Subcutaneous abdominal adipose tissue (tissue), 5 donors: ENCODE data around the gene IPO13.

Source experiments
- H3K27ac ChIP-seq: one replicate; pipeline ENCODE4 v1.7.0; 2013; ENCODE audit warnings: low read depth, mild to moderate bottlenecking, inconsistent platforms, low read length, moderate library complexity
- H3K27me3 ChIP-seq, 5 donors: one replicate each; pipeline ENCODE4 v1.7.0; 2013; ENCODE audit warnings: low read length in 5 of 5, inconsistent platforms in 1 of 5; ENCODE audit not compliant: control insufficient read depth in 5 of 5, insufficient read depth in 4 of 5
- H3K36me3 ChIP-seq, 5 donors: one replicate each; pipeline ENCODE4 v1.7.0; 2013; ENCODE audit warnings: low read length in 5 of 5; ENCODE audit not compliant: control insufficient read depth in 5 of 5, insufficient read depth in 5 of 5
- H3K4me1 ChIP-seq, 5 donors: one replicate each; pipeline ENCODE4 v1.7.0; 2013; ENCODE audit warnings: low read length in 5 of 5, mild to moderate bottlenecking in 3 of 5, moderate library complexity in 1 of 5; ENCODE audit not compliant: control insufficient read depth in 5 of 5, insufficient read depth in 5 of 5
- H3K4me3 ChIP-seq, 5 donors: one replicate each; pipeline ENCODE4 v1.7.0; 2013; ENCODE audit warnings: low read length in 5 of 5, low read depth in 1 of 5
- H3K9ac ChIP-seq, 5 donors: one replicate each; pipeline ENCODE4 v1.7.0; 2013; ENCODE audit warnings: low read length in 5 of 5, mild to moderate bottlenecking in 4 of 5, moderate library complexity in 3 of 5
- H3K9me3 ChIP-seq, 5 donors: one replicate each; pipeline ENCODE4 v1.7.0; 2013; ENCODE audit warnings: low read length in 5 of 5; ENCODE audit not compliant: control insufficient read depth in 5 of 5
- donor health status: healthy.
- donor health status: healthy.
- donor health status: healthy.
- donor health status: healthy.
- donor health status: healthy.

IPO13 gene

DNA sequence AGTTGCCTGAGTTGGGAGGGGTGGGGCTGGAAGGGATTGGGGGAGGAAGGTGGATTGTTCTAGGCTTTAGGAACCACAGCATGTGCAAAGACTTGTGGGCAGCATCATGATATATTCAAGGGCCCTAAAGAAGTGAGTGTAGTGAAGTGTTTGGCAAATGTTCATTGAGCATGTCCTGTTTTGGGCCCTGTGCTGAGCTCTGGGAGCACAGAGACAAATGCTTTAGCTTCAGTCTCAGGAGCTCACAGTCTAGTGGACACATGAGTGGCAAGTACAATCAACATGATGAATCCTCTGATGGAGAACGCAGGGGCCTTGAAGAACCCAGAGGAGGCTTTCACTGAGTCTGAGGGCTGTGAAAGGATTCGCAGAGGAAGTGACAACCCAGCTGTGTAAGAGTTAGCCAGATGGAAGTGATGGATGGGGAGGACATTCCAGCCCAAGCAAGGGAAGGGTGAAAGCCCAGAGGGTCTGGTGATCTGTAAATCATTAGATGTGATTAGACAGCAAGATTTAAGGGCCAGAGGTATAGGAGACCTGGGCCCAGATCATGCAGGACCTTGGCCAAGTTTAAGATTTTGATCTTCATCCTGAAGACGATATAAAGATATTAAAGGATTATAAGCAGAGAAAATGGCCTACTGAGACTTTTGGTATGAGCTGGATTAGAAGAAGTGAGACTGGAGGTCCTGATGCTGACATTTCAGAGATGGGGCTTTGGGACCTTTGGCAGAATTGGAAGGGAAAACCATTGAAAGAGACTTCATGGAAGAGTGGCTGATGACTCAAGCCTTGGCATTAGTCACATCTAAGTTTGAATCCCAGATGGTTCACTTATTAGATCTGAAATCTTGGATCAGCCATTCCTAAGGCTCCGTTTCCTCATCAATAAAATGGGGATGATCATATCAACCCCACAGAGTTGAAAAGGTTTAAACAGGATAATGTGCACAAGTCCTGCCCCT lies 4.6 kb downstream of the IPO13 start:
- H3K9me3 ChIP-seq: no peaks in the 10 kb centered on the region
- H3K27ac ChIP-seq: no peak overlapping the region
- no peak overlapping the region for H3K4me3 ChIP-seq
- no peaks in the 10 kb centered on the region for H3K27me3 ChIP-seq
- H3K4me1 ChIP-seq: peaks cover 4 to 23% (median 22%) of the 10 kb centered on the region in 5 donors
- peaks cover 7 to 23% (median 14%) of the 10 kb centered on the region in 5 donors for H3K36me3 ChIP-seq
- H3K9ac ChIP-seq: no peak overlapping the region

GRCh38 chr1:43952731-43953346 lies 6.1 kb downstream of the IPO13 start:
- Histone ChIP-seq H3K4me1 (peaks cover under 1 to 11% (median 11%) of the 10 kb centered on the region in 5 donors), H3K9ac (peak overlapping the region in 1 of 5 donors; percentile 16), H3K4me3 (no peak overlapping the region)

DNA sequence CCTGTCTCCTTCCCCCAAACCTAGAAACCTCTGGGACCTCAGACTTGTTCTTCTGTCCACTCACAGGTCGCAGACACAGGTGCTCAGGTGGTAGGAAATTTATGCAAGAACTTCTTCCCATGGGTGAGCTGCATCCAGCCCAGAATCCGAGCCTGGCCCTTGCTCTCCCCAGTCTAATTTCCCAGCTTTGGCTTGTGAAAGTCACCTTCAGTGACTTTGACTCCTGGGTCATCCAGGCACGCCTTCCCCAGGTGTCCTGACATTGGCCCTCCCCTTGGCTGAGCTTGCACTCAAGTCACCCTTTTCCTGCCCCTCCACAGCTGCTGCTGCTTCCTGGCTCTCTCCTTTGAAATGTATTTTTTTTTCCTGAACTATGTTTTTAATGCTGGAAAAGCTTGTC lies 6.6 kb downstream of the IPO13 start:
- Histone ChIP-seq H3K4me1 (peaks cover 0 to 6% (median 6%) of the 10 kb centered on the region in 5 donors), H3K4me3 (no peak overlapping the region), H3K36me3 (peaks cover 7 to 43% (median 35%) of the 10 kb centered on the region in 5 donors), H3K9ac (peak overlapping the region in 1 of 5 donors; percentile 16), H3K27me3 (no peaks in the 10 kb centered on the region), H3K27ac (no peak overlapping the region), H3K9me3 (no peaks in the 10 kb centered on the region)

More at GRCh38 chr1:43952731-43953346, 6.1 kb downstream of the IPO13 start:
- Histone ChIP-seq H3K27ac (no peak overlapping the region), H3K27me3 (no peaks in the 10 kb centered on the region), H3K36me3 (peaks cover 7 to 38% (median 30%) of the 10 kb centered on the region in 5 donors), H3K9me3 (no peaks in the 10 kb centered on the region)

- Histone ChIP-seq H3K9me3 (no peaks in the 10 kb centered on the region), H3K4me1 (peaks cover 0 to 2% (median 0%) of the 10 kb centered on the region in 5 donors), H3K27ac (no peak overlapping the region), H3K27me3 (no peaks in the 10 kb centered on the region), H3K9ac (no peak overlapping the region), H3K4me3 (no peak overlapping the region), H3K36me3 (peaks cover 7 to 50% (median 42%) of the 10 kb centered on the region in 5 donors)
These were observed 7.3 kb downstream of the IPO13 start for GRCh38 chr1:43954036-43954435.

DNA sequence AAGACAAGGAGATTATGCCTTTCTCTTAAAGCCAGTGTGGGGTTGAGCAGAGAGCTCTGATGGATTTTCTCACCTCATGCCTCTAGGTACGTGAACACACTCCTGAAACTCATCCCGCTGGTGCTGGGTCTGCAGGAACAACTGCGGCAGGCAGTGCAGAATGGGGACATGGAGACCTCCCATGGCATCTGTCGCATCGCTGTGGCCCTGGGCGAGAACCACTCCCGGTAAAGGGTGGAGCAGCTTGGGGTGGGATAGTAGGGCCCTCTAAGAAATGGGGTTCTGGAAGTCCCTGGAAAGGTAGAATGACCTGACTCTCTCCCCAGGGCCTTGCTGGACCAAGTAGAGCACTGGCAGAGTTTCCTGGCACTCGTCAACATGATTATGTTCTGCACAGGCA lies 9.5 kb downstream of the IPO13 start:
- no peak overlapping the region for H3K9ac ChIP-seq
- no peak overlapping the region for H3K27ac ChIP-seq
- no peaks in the 10 kb centered on the region for H3K4me1 ChIP-seq
- H3K36me3 ChIP-seq: peaks cover 0 to 55% (median 51%) of the 10 kb centered on the region in 5 donors
- H3K4me3 ChIP-seq: no peak overlapping the region
- H3K27me3 ChIP-seq: no peaks in the 10 kb centered on the region
- no peaks in the 10 kb centered on the region for H3K9me3 ChIP-seq

DNA sequence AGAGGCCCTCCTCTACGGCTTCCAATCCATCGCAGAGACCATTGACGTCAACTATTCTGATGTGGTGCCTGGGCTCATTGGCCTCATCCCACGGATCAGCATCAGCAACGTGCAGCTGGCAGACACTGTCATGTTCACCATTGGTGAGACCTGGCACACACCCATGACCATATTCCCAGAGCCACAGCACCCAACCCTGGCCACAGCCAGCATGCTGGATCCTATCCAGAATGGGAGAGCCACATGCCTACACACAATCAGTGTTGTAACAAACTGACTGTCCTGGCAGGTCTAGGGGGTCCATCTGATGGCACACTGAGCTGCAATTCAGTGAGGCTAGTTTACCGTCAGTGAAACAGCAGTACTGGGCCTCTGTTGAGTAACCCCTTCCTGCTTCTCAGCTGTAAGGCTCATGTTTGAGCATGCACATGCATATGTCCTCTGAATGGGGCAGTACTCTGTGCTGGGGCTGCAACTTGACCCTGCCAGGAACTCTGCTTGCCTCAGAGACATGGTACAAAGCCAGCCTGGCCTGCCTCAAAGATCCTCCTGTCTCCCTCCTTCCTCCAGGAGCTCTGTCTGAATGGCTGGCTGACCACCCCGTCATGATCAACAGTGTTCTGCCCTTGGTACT lies 10.8 kb downstream of the IPO13 start:
- H3K27me3 ChIP-seq: no peaks in the 10 kb centered on the region
- H3K27ac ChIP-seq: no peak overlapping the region
- no peaks in the 10 kb centered on the region for H3K4me1 ChIP-seq
- H3K9me3 ChIP-seq: no peaks in the 10 kb centered on the region
- no peak overlapping the region for H3K9ac ChIP-seq
- no peak overlapping the region for H3K4me3 ChIP-seq
- peaks cover 0 to 68% (median 63%) of the 10 kb centered on the region in 5 donors for H3K36me3 ChIP-seq

- Histone ChIP-seq H3K36me3 (peaks cover 0 to 77% (median 74%) of the 10 kb centered on the region in 5 donors), H3K27ac (no peak overlapping the region), H3K27me3 (no peaks in the 10 kb centered on the region), H3K9ac (no peak overlapping the region), H3K4me3 (no peak overlapping the region), H3K4me1 (no peaks in the 10 kb centered on the region), H3K9me3 (no peaks in the 10 kb centered on the region)
These were observed 11.9 kb downstream of the IPO13 start for GRCh38 chr1:43958351-43959255.

GRCh38 chr1:43960798-43961197 lies 14.0 kb downstream of the IPO13 start:
- H3K9me3 ChIP-seq: no peaks in the 10 kb centered on the region
- no peak overlapping the region for H3K9ac ChIP-seq
- H3K4me1 ChIP-seq: no peaks in the 10 kb centered on the region
- H3K4me3 ChIP-seq: no peak overlapping the region
- H3K27ac ChIP-seq: no peak overlapping the region
- H3K27me3 ChIP-seq: no peaks in the 10 kb centered on the region
- H3K36me3 ChIP-seq: peaks cover 0 to 92% (median 80%) of the 10 kb centered on the region in 5 donors

- H3K36me3 ChIP-seq: peaks cover 0 to 94% (median 82%) of the 10 kb centered on the region in 5 donors
- no peak overlapping the region for H3K4me3 ChIP-seq
- H3K9me3 ChIP-seq: no peaks in the 10 kb centered on the region
- H3K27me3 ChIP-seq: no peaks in the 10 kb centered on the region
- H3K27ac ChIP-seq: no peak overlapping the region
- H3K4me1 ChIP-seq: no peaks in the 10 kb centered on the region
- no peak overlapping the region for H3K9ac ChIP-seq
These were observed 14.9 kb downstream of the IPO13 start for GRCh38 chr1:43961692-43962091.
